ENCODE measurements around the gene CXCL12.

GRCh38 chr10:44378626-44379025 is 6.3 kb downstream of the CXCL12 start:
- TF ChIP-seq CTCF (IDR thresholded peaks at IDR 0.05; ENCODE audit: insufficient read depth, low read depth, low read length) (no peak), EZH2 (IDR thresholded peaks at IDR 0.05; ENCODE audit: insufficient read depth, low read length) (no peak)
